ENCODE data around the gene PFKFB4.

Gene PFKFB4

GRCh38 chr3:48524970-48525369 lies 31.6 kb downstream of the PFKFB4 start:
- Histone ChIP-seq H3K4me1 (ENCODE audit: control insufficient read depth, insufficient read depth, low read length) (no peaks in the 10 kb centered on the region), H3K27ac (ENCODE audit: extremely low read depth, low read depth, low read length) (no peak overlapping the region), H3K4me3 (ENCODE audit: low read depth, low read length) (no peak overlapping the region), H3K9me3 (ENCODE audit: control insufficient read depth, insufficient read depth, low read depth, low read length) (no peaks in the 10 kb centered on the region), H3K36me3 (ENCODE audit: control insufficient read depth in 2 of 2, insufficient read depth in 1 of 2, low read length in 2 of 2) (peaks cover 0 to 3% of the 10 kb centered on the region in 2 experiments; a peak in 2 of 3 replicates)
- ChIA-PET POLR2A (no interaction called here), CTCF (interaction anchor here (1.0 kb wide), 1 partner anchor 24 kb away, joined by 3 read pairs; no protein-coding TSS in a partner anchor)
- TF ChIP-seq ZNF37A (tag by site-specific recombination; IDR thresholded peaks at IDR 0.05) (no peak), KLF8 (tag by site-specific recombination; IDR thresholded peaks at IDR 0.05) (no peak), ZNF202 (tag by site-specific recombination; IDR thresholded peaks at IDR 0.05; ENCODE audit: borderline replicate concordance) (no peak), ZFP37 (tag by site-specific recombination; IDR thresholded peaks at IDR 0.05) (no peak), ZNF18 (tag by site-specific recombination; IDR thresholded peaks at IDR 0.05) (no peak), BCL11A (tag by site-specific recombination; IDR thresholded peaks at IDR 0.05; ENCODE audit: low read depth) (no peak), SCRT1 (tag by site-specific recombination; IDR thresholded peaks at IDR 0.05; ENCODE audit: borderline replicate concordance) (no peak), SALL2 (tag by site-specific recombination; IDR thresholded peaks at IDR 0.05; ENCODE audit: borderline replicate concordance) (no peak), ZBTB48 (tag by site-specific recombination; IDR thresholded peaks at IDR 0.05) (no peak), ZNF280D (tag by site-specific recombination; IDR thresholded peaks at IDR 0.05) (no peak), ZNF600 (tag by site-specific recombination; IDR thresholded peaks at IDR 0.05) (no peak), ZNF214 (tag by site-specific recombination; IDR thresholded peaks at IDR 0.05; ENCODE audit: borderline replicate concordance) (no peak), ZNF449 (tag by site-specific recombination; IDR thresholded peaks at IDR 0.05) (no peak), ZNF544 (tag by site-specific recombination; IDR thresholded peaks at IDR 0.05) (no peak), ZBTB17 (tag by site-specific recombination; IDR thresholded peaks at IDR 0.05) (no peak), ZBTB20 (tag by site-specific recombination; IDR thresholded peaks at IDR 0.05) (no peak), TSHZ1 (tag by site-specific recombination; IDR thresholded peaks at IDR 0.05; ENCODE audit: borderline replicate concordance) (no peak)
